HAP-1 (cell line): Measurements from ENCODE around the gene SPATC1L.

Experiments used
- DNase-seq, 2 experiments: peaks; one replicate each; pipeline ENCODE4 v3.0.0-alpha.2; 2016 to 2020; ENCODE audit warnings: low spot score in 2 of 2
- H3K27me3 ChIP-seq: fragments of 250-450 bp; sonication (Bioruptor Pico); 2 replicates; pipeline ENCODE4 v1.5.1; 2020; ENCODE audit warnings: low read depth, mild to moderate bottlenecking, moderate library complexity
- H3K36me3 ChIP-seq: fragments of 250-450 bp; sonication (Bioruptor Pico); replicated peaks from 2 replicates; pipeline ENCODE4 v1.5.1; 2020; ENCODE audit warnings: mild to moderate bottlenecking
- H3K4me1 ChIP-seq: fragments of 250-450 bp; sonication (Bioruptor Pico); 2 replicates; pipeline ENCODE4 v1.5.1; 2020; ENCODE audit warnings: mild to moderate bottlenecking
- H3K4me3 ChIP-seq: fragments of 250-450 bp; sonication (Bioruptor Pico); 2 replicates; pipeline ENCODE4 v1.5.1; 2020; ENCODE audit warnings: mild to moderate bottlenecking, moderate library complexity
- H3K9me3 ChIP-seq: fragments of 250-450 bp; sonication (Bioruptor Pico); 2 replicates; pipeline ENCODE4 v1.5.1; 2020; ENCODE audit warnings: mild to moderate bottlenecking, moderate library complexity
- in situ Hi-C: fragments of 300-500 bp; cut with MboI; formaldehyde crosslinking; loops from 3 replicates; pipeline ENCODE4 v1.14.3; 2020; ENCODE audit warnings: low sequenced_read_pairs, inconsistent platforms, mixed read lengths

The SPATC1L gene

GRCh38 chr21:46220275-46220810 lies 36.1 kb upstream of the SPATC1L start:
- Histone ChIP-seq H3K4me3 (no peak overlapping the region), H3K4me1 (no peaks in the 10 kb centered on the region), H3K9me3 (no peaks in the 10 kb centered on the region; the same call in 1 of the 2 replicates), H3K36me3 (peaks cover 36% of the 10 kb centered on the region), H3K27me3 (no peaks in the 10 kb centered on the region)
- DNase-seq: peak in 1 of 2 experiments; percentile 5
- in situ Hi-C loops: no loop called here

DNA sequence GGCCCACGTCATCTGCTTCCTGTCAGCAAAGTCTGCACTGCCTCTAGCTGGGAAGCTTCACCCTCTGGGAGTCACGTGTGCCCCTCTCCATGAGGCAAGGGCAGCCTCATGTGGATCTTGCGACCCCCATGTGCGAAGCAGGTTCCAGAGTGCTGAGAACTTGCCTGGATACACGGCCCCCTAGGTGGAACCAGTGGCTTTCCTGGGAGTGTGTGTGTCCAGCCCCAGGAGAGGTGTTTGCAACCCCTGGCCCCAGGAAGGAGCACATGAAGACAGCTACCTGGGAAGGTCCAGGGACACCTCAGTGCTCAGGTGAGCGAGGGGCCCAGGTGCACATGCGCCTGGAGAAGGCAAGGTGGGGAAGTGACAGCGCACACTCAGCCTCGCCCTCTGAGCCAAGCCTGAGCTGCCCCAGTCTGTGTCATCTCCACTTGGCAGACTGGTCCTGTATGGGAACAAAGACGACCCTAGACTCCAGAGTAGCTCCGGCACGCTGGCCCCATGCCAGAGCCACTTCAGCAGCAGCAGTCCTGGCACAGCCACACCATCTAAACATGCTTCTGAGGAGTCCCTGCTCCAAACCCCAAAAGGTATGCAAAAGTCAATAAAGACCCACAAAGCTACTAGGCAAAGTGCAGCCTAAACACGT lies 35.5 kb upstream of the SPATC1L start:
- in situ Hi-C loops: no loop called here
- Histone ChIP-seq H3K36me3 (peaks cover 36% of the 10 kb centered on the region), H3K4me1 (no peaks in the 10 kb centered on the region), H3K4me3 (no peak overlapping the region), H3K27me3 (no peaks in the 10 kb centered on the region), H3K9me3 (no peaks in the 10 kb centered on the region)
- DNase-seq: peak in 1 of 2 experiments; percentile 6

GRCh38 chr21:46218906-46219590 lies 34.8 kb upstream of the SPATC1L start:
- Histone ChIP-seq H3K36me3 (peaks cover 39% of the 10 kb centered on the region), H3K4me1 (no peaks in the 10 kb centered on the region), H3K27me3 (no peaks in the 10 kb centered on the region), H3K4me3 (no peak overlapping the region), H3K9me3 (no peaks in the 10 kb centered on the region)
- peak in 1 of 2 experiments; percentile 5 for DNase-seq
- in situ Hi-C loops: no loop called here

DNA sequence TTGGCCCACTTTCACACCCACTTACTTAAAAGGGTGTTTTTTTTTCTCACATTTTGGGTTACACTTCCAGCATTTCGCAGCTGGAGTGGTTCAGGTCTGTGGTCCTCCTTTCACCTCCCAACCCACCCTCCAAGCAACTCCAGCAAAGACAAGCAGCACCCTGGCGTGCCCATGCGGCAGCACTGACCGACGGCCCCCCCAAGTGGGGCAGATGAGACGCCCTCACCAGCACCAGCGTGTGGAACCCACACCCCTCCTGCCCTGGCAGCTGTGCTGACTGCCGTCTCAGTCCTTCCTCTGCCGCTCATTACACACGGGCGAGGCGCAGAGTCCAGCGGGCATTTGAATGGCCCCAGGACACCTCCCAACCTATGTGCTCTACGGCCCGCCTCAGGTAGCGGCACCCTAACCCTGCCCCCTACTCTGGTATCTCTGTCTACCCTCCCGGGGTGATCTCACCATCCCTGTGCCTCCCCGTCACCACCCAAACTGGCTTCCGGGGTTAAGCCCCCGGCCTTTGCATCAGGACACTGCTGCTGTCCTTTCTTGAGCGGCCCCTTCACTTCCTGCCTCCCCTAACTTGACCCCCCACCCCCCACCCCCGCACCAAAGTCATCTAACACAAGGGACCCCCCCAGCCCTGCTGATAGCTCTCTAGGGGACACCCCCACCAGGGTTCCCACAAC lies 33.4 kb upstream of the SPATC1L start:
- no peaks in the 10 kb centered on the region for H3K4me1 ChIP-seq
- H3K4me3 ChIP-seq: no peak overlapping the region
- DNase-seq: no peak
- H3K36me3 ChIP-seq: peaks cover 45% of the 10 kb centered on the region
- H3K9me3 ChIP-seq: no peaks in the 10 kb centered on the region
- H3K27me3 ChIP-seq: no peaks in the 10 kb centered on the region
- in situ Hi-C loops: no loop called here

- no peaks in the 10 kb centered on the region for H3K27me3 ChIP-seq
- H3K36me3 ChIP-seq: peaks cover 31% of the 10 kb centered on the region
- H3K9me3 ChIP-seq: no peaks in the 10 kb centered on the region
- H3K4me1 ChIP-seq: no peaks in the 10 kb centered on the region
- in situ Hi-C loops: no loop called here
- no peak for DNase-seq
- no peak overlapping the region for H3K4me3 ChIP-seq
Measured at GRCh38 chr21:46216132-46216747, 32.0 kb upstream of the SPATC1L start.

GRCh38 chr21:46215436-46216131 lies 31.3 kb upstream of the SPATC1L start:
- no peaks in the 10 kb centered on the region for H3K4me1 ChIP-seq
- no peak overlapping the region for H3K4me3 ChIP-seq
- peaks cover 32% of the 10 kb centered on the region for H3K36me3 ChIP-seq
- in situ Hi-C loops: no loop called here
- H3K9me3 ChIP-seq: no peaks in the 10 kb centered on the region
- no peaks in the 10 kb centered on the region for H3K27me3 ChIP-seq
- no peak for DNase-seq

DNA sequence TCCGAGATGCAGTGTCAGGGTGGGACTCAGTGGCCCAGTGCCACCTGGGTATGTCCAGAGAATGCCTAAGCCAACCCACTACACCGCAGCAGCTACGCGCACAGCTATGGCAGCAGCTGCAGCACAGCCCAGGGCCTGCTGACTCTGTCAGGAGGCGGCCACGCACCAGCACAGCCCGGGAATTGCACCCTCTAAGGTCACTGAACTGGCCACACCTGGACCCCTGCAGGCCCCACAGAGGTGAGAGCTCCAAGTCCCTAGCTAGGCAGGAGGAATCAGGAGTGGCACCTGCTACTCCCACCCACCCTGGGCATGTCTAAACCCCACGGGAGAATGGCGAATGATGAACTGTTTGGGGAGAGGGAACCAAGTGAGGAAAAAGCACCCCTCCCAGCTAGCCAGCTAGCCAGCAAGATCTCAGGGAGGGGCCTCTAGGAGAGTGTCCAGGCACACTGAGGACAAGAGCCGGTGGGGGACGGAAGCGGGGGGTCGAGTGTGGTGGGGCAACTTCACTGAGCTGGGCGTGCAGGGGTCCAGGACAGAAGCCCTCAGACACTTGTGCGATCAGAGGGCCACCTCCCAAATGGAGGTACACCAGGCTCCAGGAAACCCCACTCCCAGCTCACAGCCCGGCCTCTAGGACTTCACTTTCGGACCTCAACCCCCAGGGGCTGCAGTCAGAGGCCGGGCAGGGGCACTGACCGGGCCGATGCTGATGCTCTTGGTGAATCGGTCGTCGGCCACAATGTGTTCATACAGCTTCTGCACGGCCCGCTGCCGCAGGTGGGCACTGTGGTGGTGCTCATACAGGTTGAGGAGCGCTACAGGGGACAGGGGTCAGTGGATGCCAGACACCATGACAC lies 30.4 kb upstream of the SPATC1L start:
- Histone ChIP-seq H3K36me3 (peaks cover 28% of the 10 kb centered on the region), H3K4me1 (no peaks in the 10 kb centered on the region)

GRCh38 chr21:46213620-46214286 lies 29.5 kb upstream of the SPATC1L start:
- Histone ChIP-seq H3K4me3 (no peak overlapping the region), H3K36me3 (peaks cover 25% of the 10 kb centered on the region), H3K4me1 (no peaks in the 10 kb centered on the region), H3K27me3 (no peaks in the 10 kb centered on the region), H3K9me3 (no peaks in the 10 kb centered on the region)
- no peak for DNase-seq
- in situ Hi-C loops: no loop called here

More for the DNA sequence above, 30.4 kb upstream of the SPATC1L start:
- Histone ChIP-seq H3K27me3 (no peaks in the 10 kb centered on the region), H3K9me3 (no peaks in the 10 kb centered on the region), H3K4me3 (no peak overlapping the region)
- DNase-seq: no peak
- in situ Hi-C loops: no loop called here

- no peaks in the 10 kb centered on the region for H3K4me1 ChIP-seq
- DNase-seq: no peak
- H3K9me3 ChIP-seq: no peaks in the 10 kb centered on the region
- in situ Hi-C loops: no loop called here
- H3K36me3 ChIP-seq: peaks cover 32% of the 10 kb centered on the region
- H3K27me3 ChIP-seq: no peaks in the 10 kb centered on the region
- no peak overlapping the region for H3K4me3 ChIP-seq
Measured at GRCh38 chr21:46212721-46213484, 28.6 kb upstream of the SPATC1L start.

DNA sequence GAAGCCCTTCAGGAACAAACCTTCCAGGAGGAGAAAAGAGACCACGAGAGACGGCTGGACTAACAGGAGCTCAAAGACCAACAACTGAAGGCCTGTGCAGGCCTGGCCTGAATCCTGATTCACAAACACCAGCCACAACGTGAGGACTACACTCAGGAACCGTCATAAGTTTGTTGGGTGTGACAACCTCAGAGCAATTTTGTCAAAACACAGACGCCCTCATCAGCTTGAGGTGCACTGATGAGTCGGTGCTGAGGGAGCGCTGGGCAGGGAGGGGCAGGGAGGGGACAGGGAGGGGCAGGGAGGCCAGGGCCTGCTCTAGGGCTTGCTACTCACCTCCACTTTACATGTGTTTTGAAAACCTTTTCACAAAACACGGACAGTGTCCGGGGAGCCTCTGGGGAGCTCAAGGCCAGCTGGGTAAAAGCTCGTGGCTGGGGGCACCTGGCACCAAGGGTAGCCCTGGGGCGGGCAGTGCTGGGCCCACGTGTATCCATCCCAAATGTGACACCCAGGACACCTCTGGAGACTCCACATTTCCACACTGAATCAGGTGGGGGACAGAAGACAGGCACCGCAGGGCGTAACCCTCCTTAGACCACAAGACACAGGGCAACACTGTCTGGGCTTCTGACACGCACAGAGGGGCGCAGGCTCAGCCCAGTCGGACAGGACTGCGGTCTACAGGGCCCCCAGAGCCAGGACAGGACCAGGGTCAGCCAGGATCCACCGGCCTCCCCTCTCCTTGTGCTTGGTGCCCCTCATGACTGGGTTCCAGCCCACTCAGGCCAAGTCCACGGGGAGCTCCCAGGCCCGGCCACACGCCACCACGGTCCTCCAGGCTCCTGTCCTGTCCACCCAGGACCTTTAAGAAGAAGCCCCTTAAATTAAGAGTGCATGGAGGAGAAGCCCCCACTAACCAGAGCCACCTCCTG lies 27.8 kb upstream of the SPATC1L start:
- Histone ChIP-seq H3K27me3 (no peaks in the 10 kb centered on the region), H3K4me1 (no peaks in the 10 kb centered on the region), H3K36me3 (peaks cover 38% of the 10 kb centered on the region), H3K4me3 (no peak overlapping the region), H3K9me3 (no peaks in the 10 kb centered on the region)
- in situ Hi-C loops: no loop called here
- no peak for DNase-seq

GRCh38 chr21:46211376-46211775 lies 27.1 kb upstream of the SPATC1L start:
- DNase-seq: no peak
- in situ Hi-C loops: no loop called here
- Histone ChIP-seq H3K9me3 (no peaks in the 10 kb centered on the region), H3K27me3 (no peaks in the 10 kb centered on the region), H3K36me3 (peaks cover 44% of the 10 kb centered on the region), H3K4me1 (no peaks in the 10 kb centered on the region), H3K4me3 (no peak overlapping the region)
